ENCODE measurements around the gene SETD2.

The SETD2 gene

GRCh38 chr3:47010111-47010712 is 153.7 kb downstream of the SETD2 start:
- DNase-seq (ENCODE audit: low spot score), result no peak

DNA sequence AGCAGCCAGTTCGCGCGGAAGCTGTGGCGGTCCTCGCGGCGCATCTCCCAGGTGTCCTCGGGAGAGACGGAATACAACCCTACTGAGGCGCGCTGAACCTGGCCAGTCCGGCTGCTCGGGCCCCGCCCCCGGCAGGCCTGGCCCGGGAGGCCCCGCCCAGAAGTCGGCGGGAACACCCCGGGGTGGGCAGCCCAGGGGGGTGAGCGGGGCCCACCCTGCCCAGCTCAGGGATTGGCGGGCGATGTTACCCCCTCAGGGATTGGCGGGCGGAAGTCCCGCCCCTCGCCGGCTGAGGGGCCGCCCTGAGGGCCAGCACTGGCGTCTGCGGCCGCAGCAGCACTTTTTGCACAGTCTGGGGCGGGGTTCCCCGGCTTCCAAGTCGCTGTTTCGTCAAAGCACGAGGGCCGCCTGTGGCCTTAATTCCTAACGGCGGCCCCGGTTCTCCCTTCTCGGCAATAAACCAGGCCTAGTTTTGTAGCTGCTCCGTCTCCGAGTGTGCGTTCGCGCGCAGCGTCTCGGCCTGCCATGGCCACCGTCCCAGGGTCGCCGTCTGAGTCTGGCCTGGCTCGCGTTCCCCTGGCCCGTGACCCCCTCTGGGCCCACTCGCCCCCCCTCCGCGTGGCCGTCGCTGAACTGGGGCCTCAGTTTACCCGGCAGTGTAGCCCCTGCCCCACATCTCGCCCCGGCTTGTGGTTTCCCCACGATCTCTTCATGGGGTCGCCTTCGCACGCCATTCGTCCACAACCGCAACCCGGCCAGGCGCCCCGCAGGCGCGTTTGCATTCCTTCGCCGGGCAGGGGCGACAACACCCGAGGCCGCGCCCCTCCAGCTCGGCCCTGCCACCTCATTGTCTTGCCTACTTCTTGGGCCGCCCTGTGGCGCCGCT is 154.4 kb downstream of the SETD2 start:
- peak; percentile 71 for DNase-seq (ENCODE audit: low spot score)

DNA sequence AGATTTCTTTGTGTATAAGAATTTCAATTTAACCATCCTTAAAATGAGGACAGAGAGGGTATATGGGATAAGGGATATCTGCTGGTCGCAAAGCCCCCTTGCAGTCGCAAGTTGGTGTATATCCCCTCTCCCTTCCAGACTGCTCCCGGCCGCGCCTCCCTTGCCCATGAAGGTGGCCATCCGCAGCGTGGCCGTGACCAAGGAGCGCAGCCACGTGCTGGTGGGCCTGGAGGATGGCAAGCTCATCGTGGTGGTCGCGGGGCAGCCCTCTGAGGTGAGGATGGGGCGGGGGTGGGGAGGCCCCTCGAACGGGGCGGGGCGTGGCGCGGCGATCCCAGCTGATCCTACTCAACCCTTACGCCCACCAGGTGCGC is 155.1 kb downstream of the SETD2 start:
- no peak for DNase-seq (ENCODE audit: low spot score)

DNA sequence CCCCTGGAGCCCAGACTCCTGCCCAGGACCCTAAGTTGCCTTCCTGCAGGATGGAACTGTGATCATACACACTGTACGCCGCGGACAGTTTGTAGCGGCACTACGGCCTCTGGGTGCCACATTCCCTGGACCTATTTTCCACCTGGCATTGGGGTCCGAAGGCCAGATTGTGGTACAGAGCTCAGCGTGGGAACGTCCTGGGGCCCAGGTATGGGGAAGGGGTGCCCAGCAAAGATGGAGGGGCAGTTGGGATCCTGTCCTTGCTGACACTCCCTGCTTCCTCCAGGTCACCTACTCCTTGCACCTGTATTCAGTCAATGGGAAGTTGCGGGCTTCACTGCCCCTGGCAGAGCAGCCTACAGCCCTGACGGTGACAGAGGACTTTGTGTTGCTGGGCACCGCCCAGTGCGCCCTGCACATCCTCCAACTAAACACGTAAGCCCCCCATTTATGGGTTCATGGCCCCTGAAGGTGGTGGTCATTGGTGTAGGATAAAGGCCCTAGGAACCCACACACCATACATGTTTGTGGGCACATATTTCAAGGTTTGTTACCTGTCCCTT is 155.6 kb downstream of the SETD2 start:
- DNase-seq (ENCODE audit: low spot score), result no peak

DNA sequence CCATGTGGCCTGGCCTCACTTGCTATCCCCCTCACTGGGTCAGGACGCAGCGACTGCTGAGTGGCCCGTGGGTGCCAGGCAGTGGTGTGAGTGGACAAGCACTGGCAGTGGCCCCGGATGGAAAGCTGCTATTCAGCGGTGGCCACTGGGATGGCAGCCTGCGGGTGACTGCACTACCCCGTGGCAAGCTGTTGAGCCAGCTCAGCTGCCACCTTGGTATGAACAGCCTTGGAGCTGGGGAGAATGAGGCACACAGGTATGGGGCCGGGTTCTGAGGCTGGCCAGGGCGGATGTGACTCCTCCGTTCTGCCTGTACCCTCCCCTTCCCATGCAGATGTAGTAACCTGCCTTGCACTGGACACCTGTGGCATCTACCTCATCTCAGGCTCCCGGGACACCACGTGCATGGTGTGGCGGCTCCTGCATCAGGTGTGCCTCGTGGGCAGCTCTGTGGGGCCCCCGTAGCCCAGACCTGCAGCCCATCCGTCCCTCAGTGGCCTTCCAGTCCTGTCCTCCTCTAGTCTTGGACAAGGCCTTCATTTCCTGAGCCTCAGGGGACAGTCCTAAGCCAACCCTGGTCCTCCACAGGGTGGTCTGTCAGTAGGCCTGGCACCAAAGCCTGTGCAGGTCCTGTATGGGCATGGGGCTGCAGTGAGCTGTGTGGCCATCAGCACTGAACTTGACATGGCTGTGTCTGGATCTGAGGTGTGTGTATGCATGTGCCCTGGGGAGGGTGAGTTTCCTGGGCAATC is 156.3 kb downstream of the SETD2 start:
- no peak for DNase-seq (ENCODE audit: low spot score)

DNA sequence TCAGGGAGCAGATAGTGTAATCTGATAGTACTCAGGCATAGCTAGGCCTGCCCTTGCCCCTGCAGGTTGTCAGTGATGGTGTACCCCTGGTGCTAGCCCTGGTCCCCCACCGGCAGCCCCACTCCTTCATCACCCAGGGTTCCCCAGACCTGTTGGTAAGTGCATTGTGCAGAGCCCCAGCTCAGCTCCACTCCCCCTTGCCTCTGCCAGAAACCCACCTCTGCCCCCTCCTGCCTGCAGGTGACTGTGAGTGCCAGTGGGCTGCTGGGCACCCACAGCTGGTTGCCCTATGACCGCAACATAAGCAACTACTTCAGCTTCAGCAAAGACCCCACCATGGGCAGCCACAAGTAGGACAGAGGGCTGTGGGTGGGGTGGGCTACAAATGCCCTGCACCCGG is 156.9 kb downstream of the SETD2 start:
- no peak for DNase-seq (ENCODE audit: low spot score)

DNA sequence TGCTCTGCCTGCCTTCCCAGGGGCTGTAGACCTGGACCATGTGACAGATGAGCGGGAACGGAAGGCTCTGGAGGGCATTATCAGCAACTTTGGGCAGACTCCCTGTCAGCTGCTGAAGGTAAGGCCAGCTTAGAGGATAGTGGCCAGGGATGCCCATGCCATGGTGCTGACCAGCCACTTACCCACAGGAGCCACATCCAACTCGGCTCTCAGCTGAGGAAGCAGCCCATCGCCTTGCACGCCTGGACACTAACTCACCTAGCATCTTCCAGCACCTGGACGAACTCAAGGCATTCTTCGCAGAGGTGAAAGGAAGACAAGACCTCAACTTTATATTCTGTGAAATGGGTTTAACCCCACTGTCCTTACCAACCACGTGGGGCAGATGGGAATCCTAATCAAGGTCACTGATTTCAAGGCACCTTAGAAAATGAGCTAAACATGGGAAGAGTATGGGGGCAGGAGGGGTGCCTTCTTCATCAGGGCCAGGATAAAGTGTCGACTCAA is 157.7 kb downstream of the SETD2 start:
- no peak for DNase-seq (ENCODE audit: low spot score)

- no peak for DNase-seq (ENCODE audit: low spot score)
Measured at GRCh38 chr3:47005212-47006144, 158.4 kb downstream of the SETD2 start.

GRCh38 chr3:47004369-47005211 is 159.3 kb downstream of the SETD2 start:
- no peak for DNase-seq (ENCODE audit: low spot score)

GRCh38 chr3:47003461-47004368 is 160.2 kb downstream of the SETD2 start:
- DNase-seq (ENCODE audit: low spot score), result no peak

DNA sequence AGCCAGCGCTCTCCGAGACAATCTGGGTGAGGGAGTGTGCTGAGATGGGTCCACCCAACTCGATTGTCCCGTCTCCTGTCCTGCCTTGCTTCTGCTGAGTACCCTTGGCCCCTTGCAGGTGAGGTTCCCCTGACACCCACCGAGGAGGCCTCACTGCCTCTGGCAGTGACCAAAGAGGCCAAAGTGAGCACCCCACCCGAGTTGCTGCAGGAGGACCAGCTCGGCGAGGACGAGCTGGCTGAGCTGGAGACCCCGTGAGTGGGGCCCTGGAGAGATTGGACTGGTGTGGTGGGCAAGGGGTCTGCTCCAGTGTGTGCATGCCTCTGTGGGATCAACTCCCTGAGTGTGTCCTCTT is 160.9 kb downstream of the SETD2 start:
- DNase-seq (ENCODE audit: low spot score), result no peak

GRCh38 chr3:47002171-47003055 is 161.5 kb downstream of the SETD2 start:
- DNase-seq (ENCODE audit: low spot score), result no peak

DNA sequence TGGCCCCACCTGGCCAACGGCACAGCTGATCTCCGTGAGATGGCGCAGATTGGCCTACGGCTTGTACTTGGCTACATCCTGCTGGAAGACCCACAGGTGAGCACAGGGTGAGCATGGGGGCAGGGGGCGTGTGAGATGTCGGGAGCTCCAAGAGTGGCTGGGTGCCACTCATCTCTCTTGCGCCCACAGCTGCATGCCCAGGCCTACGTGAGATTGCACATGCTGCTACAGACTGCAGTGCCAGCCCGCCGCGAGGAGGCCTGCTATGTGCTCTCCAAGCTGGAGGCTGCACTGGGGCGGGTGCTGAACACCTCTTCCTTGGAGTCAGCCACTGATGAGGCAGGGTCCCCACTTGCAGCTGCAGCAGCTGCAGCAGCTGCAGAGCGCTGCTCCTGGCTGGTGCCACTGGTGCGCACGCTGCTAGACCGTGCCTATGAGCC is 162.2 kb downstream of the SETD2 start:
- DNase-seq (ENCODE audit: low spot score), result no peak

GRCh38 chr3:47000922-47001730 is 162.8 kb downstream of the SETD2 start:
- DNase-seq (ENCODE audit: low spot score), result no peak

DNA sequence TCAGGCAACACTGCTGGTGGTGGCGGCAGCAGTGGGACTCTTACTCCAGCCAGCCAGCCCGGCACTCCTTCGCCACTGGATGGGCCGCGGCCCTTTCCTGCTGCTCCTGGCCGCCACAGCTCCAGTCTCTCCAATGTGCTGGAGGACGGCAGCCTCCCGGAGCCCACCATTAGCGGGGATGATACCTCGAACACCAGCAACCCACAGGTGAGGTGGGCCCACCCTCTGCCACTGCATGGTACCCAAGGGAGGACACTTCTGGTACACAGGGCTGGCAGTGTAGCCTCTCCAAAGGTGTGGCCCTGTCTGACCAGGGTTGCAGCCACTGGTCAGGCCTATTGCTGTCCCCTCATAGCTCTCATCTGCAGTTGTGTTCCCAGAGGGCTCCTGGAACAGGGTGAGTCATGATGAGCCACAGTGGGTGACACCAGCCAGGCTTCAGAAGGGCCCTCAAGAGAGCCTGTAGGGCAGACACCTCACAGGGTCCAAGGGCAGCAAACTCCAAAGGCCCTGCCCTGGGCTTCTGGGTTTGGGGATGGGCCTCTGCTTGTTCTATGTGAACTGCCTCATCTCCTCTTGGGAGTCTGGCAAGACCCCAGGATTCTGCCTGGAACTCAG is 163.6 kb downstream of the SETD2 start:
- DNase-seq (ENCODE audit: low spot score), result no peak

GRCh38 chr3:46999516-47000197 is 164.3 kb downstream of the SETD2 start:
- no peak for DNase-seq (ENCODE audit: low spot score)
